GM12891 (cell line): ENCODE data around the gene MOSMO.
"Not testable (repeated sequence)": the region's sequence is repeated elsewhere in the genome, so short reads cannot be mapped to it uniquely, and the experiment has no call there.

Experiments used
- DNase-seq: peaks from one replicate; pipeline ENCODE4 v3.0.0; 2011; ENCODE audit warnings: low spot score; ENCODE audit not compliant: insufficient read length
- FAIRE-seq: peaks from 2 replicates; lab custom pipeline; 2011; peaks lifted over from hg19 to GRCh38; lab: Jason Lieb, UNC
- PAX5 ChIP-seq: IDR thresholded peaks from 2 replicates; pipeline ENCODE4 v1.6.1; 2011; ENCODE audit warnings: low read length, moderate library complexity, mild to moderate bottlenecking; ENCODE audit not compliant: insufficient read depth, severe bottlenecking
- POLR2A ChIP-seq: IDR thresholded peaks from 2 replicates; pipeline ENCODE4 v1.6.1; 2011; ENCODE audit warnings: low read depth, low read length, control low read depth
- POLR2AphosphoS5 ChIP-seq: IDR thresholded peaks from 2 replicates; pipeline ENCODE4 v1.6.1; 2011; ENCODE audit warnings: low read depth, low read length, control low read depth
- POU2F2 ChIP-seq: IDR thresholded peaks from 2 replicates; pipeline ENCODE4 v1.6.1; 2011; ENCODE audit warnings: low read depth, mild to moderate bottlenecking, control low read depth, low read length, moderate library complexity
- SPI1 ChIP-seq: IDR thresholded peaks from 2 replicates; pipeline ENCODE4 v1.6.1; 2011; ENCODE audit warnings: low read depth, low read length, control low read depth
- TAF1 ChIP-seq: IDR thresholded peaks from 2 replicates; pipeline ENCODE4 v1.6.1; 2011; ENCODE audit warnings: low read depth, low read length, control low read depth

MOSMO gene

DNA sequence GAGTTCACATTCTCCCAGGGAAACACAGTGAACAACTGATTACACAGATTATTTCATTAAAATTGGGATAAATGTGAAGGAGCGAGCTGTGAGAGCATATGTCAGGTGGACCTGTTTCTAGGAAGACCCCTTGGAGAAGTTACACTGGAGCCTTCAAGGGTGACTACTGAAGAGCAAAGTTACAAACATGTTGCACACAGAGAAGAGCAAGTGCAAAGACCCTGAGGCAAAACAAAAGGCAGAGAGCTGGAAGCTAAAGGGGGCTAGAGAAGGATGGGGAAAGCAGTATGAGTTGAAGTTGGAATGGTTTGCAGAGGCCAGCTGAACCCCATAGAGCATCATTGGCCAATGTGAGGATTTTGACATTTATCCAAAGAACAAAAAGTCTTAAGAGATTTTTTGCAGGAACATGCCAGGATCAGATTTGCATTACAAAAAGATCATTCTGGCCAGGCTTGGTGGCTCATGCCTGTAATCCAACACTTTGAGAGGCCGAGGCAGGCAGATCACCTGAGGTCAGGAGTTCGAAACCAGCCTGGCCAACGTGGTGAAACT is 21.1 kb upstream of the MOSMO start:
- TF ChIP-seq TAF1 (no peak), PAX5 (no peak), POU2F2 (no peak), SPI1 (no peak), POLR2AphosphoS5 (no peak), POLR2A (no peak)
- no peak for FAIRE-seq
- DNase-seq, result no peak

DNA sequence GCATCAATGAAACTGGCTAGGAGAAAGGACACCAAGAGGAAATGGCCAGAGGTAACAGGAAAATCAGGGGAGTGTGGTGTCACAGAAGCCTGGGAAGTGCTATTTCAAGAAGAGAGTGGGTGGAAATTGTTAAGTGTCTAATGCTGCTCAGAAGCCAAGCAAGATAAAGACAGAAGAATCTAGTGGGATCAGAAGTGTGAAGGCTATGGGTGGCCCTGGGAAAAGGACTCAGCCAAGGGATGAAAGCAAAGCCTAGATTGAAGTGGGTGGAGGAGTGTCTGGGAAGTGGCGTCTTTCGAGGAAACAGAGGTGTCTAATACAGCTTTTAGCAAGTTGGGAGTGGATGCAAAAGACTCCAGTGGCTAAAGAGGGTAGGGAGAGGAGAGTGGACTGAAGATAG is 20.4 kb upstream of the MOSMO start:
- TF ChIP-seq POU2F2, result no peak
- no peak for TF ChIP-seq TAF1
- no peak for TF ChIP-seq POLR2AphosphoS5
- no peak for TF ChIP-seq SPI1
- TF ChIP-seq POLR2A, result no peak
- no peak for TF ChIP-seq PAX5
- FAIRE-seq (no peak), DNase-seq (no peak)

DNA sequence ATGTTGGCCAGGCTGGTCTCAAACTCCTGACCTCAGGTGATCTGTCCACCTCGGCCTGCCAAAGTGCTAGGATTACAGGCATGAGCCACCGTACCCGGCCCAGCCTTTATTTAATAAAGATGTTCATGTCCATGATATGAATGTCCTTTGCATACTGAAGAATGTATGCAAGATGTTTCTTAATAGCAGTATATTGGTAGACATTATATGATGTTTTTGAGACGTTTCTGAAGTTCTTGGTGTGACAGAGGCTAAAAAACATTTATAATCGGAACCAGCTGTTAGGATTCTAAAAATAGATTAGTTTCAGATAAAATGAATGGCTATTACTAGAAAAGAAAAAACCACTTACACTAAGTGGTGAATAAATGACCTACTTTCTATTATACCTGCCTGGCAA is 18.8 kb upstream of the MOSMO start:
- no peak for DNase-seq
- no peak for FAIRE-seq
- no peak for TF ChIP-seq POLR2AphosphoS5
- TF ChIP-seq POLR2A, result no peak
- no peak for TF ChIP-seq TAF1
- TF ChIP-seq SPI1, result no peak
- no peak for TF ChIP-seq POU2F2
- TF ChIP-seq PAX5, result no peak

DNA sequence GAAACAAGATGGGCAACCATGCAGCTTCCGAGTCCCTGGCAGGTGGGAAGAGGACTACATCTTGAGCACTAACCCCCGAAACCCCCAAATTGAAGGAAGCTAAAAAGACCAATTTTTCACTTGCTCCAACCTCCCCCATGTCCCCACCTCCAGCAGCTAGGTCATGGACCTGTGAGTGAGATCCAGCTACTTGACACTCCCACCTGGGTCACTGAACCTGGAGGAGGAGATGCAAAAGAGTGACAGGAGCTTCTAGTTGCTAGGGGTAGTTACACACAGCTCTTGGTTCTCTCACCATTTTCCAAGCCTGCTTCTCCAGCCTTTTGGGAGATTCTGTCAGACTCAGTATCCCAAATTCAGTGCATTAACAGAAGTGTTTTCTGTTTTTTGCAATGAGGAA is 18.2 kb upstream of the MOSMO start:
- FAIRE-seq (no peak), DNase-seq (no peak)
- TF ChIP-seq SPI1 (no peak), POLR2AphosphoS5 (no peak), PAX5 (no peak), TAF1 (no peak), POLR2A (no peak), POU2F2 (no peak)

DNA sequence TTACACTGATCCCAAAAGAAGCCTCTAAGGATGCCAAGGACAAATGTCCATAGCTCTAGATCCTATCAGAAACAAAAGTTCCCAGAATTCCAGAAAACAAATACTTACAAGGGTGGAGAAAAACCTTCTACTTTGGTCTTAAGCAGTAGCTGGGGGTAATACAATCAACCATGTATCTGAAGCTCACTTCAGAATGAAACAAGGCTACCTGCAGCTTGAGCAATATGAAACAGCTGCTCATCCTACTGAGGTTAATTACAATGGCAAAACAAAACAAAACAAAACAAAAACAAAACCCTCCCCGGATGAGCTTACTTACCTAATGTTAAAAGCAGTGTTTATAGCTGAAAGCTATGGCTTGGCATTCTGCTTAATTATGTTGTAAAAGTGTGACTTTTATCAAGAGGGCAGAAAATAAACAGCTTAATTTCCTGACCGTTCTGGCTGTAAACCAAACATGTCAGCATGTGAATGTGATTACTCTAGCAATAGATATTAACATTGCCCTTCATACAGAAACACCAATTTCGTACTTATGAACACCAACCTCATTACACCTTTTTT is 17.4 kb upstream of the MOSMO start:
- TF ChIP-seq POLR2A (no peak), SPI1 (no peak), PAX5 (no peak), TAF1 (no peak), POU2F2 (no peak), POLR2AphosphoS5 (no peak)
- FAIRE-seq, result no peak
- no peak for DNase-seq

DNA sequence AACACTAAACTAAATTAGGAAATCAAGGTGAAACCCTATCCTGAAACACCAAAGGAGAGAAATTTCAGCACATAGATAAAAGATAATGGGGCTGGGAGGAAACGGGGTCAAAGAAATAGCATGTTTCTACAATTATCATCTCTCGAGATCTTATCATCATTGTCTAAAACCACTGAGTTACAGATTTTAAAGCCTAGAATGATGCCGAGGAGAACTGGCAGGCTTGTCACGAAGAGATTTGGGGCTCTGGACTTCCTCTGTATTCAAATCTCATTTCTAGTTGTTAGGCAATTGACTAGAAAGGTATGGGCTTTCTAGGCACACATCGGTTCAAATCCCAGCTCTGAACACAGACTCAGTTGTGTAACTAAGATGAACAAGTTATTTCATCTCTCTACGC is 16.3 kb upstream of the MOSMO start:
- no peak for FAIRE-seq
- no peak for TF ChIP-seq SPI1
- no peak for DNase-seq

DNA sequence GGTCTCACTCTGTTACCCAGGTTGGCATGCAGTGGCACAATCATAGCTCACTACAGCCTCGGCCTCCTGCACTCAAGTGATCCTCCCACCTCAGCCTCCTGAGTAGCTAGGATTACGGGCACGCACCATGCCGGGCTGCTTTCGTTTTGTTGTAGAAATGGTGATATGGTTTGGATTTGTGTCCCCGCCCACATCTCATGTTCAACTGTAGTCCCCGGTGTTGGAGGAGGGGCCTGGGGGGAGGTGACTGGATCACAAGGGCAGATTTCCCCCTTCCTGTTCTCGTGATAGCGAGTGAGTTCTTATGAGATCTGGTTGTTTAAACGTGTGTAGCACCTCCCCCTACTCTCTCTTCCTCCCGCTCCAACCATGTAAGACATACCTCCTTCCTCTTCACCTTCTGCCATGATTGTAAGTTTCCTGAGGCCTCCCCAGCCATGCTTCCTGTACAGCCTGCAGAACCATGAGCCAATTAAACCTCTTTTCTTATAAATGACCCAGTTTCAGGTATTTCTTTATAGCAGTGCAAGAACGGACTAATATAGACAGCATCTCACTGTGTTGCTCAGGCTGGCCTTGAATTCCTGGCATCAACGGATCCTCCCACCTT is 12.9 kb upstream of the MOSMO start:
- no peak for DNase-seq

DNA sequence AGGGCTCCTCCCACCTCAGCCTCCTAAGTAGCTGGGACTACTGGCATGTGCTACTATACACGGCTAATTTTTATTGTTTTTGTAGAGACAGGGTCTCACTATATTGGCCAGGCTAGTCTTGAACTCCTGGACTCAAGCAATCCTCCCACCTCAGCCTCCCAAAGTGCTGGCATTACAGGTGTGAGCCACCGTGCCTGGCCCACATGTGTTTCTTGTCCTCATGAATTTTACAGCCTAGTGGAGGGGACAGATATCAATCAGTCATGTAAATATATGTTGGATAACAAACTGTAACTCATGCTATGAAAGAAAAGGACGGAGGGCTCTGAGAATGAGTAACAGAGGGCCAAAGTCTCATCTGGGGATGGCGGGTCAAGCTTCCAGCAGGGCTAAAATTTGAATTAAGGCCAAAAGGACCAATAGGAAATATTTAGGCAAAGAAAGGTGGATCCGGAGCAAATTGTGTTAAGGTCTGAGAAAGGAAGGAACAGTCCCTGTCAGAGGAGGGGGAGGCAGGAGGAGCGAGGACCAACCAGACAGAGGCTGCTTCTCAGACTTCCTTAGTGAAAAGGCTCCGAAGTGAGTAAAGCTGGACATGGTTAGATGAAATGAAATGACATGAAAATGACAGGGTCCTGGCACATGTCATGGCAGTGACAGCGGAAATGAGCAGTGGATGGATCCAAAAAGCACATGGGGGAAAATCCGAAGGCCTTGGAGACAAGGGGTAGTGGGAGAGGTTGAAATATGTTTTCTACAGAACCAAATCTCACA is 10.8 kb upstream of the MOSMO start:
- TF ChIP-seq PAX5 (no peak), POLR2AphosphoS5 (no peak), SPI1 (no peak)
- FAIRE-seq (no peak), DNase-seq (no peak)

More for the DNA sequence above, 12.9 kb upstream of the MOSMO start:
- TF ChIP-seq SPI1, result no peak
- no peak for FAIRE-seq

DNA sequence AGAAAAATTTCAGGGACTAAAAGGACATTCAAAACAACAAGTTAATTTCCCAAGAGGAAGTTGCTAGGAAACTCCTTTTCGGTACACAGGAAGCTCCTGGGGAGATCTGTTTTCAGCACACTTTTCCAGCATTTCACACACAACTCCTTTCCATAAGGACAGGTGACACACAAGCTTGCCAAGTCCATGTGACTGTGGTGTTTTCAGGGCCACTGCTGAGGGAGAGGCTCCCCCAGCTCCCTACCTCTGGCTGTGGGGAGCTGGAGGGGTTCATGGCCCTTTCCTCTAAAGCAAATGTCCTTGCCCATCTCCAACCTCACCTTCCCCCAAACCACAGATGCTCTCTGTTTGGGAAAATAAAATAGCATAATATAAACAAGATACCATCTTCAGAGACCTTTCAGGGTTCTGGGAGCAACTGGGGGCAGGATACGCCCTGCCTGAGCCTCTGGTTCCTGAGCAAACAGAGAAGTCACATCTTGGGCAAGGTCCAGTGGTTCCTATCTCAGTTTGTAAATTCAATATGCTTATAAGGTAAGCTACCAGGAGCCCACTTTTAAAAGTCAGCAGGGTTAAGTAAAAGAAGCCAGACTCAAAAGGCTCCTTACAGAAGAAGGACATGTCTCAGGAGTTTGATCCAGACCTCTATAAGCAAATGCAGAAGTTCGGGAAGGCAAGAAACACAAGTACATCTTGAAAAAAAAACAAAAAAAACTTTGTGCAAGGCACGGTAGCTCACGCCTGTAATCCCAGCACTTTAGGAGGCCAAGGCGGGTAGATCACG is 10.0 kb upstream of the MOSMO start:
- DNase-seq (no peak), FAIRE-seq (no peak)
- no peak for TF ChIP-seq PAX5
- no peak for TF ChIP-seq POLR2AphosphoS5

DNA sequence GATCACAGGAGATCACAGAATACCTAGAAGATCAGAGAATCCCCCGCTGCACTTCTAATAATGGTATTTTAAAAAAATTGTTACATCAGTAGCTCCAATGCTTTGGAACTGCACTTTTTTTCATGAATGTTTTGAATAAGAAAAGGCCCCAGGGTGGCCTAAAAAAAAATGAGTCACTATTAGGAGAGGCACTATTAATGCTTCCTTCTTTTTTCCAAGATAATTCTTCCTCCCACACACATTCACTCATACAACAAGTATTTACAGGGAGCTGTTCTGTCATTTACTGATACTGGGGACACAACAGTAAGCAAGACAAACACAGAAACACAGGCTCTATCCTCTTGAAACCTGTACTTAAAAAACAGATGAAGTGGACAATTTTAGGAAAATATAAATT is 6.3 kb upstream of the MOSMO start:
- FAIRE-seq (no peak), DNase-seq (no peak)
- TF ChIP-seq TAF1, result no peak

DNA sequence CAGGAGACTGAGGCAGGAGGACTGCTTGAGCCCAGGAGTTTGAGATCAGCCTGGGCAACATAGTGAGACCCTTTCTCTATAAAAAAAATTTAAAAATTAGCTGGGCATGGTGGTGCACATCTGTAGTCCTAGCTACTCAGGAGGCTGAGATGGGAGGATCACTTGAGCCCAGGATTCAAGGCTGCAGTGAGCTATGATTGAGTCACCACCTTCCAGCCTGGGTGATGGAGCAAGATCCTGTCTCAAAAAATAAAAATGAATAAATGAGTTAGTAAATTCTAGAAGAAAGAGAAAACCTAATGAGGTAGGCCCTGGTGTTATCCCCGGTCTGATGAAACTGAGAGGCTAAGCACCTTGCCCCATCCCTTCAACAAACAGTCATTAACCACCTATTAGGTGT is 5.9 kb upstream of the MOSMO start:
- not testable (repeated sequence) for DNase-seq, FAIRE-seq
